ENCODE results near the gene DIAPH3. TPM values are rescaled to one million over a fixed set of nuclear protein-coding genes. Genes with fewer than 3 reads are reported as not detected.

DIAPH3 gene
- polyA plus RNA-seq, 1 donor from 2014 or later, result 0.37 TPM

DNA sequence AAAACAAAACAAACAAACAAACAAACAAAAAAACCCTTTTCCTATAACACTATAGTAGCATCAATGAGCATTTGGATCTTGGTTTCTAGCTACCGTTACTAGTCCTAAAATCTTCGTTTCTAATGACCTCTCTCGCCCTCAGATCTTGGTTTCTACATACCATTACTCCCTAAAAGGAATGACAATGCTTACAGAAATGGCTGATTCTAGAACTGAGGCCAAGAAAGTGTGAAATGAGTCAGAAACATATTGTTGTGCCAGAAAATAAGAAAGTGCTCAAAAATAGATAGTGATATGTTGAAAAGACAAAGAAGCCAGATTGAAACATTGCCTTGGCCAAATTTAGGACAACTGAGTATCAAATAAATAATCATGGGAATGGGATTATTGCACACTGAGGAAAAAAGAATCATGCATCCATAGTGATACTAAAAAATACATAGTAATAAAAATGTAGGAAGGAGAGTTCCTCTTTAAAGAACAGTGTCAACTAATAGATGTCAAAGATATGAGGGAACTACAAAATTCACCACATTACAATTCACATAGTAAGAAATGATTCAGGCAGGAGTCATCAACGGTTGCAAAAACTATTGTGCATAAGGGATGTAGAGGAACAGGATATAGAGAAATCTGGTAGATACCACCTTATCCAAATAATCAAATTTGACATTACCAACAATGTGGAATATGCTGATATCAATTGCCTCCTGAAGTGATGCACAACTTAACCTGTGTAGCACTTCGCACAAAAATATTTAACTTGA, 386.6 kb downstream of the DIAPH3 start:
- Histone ChIP-seq H3K27ac (ENCODE audit: low read length) (no peak overlapping the region), H3K4me3 (ENCODE audit: low read length) (no peak overlapping the region), H3K79me2 (replicated peaks; ENCODE audit: insufficient read depth, low read length) (no peaks in the 10 kb centered on the region), H3K9ac (ENCODE audit: low read length) (no peak overlapping the region), H2AFZ (ENCODE audit: low read depth, low read length) (no peak overlapping the region), H3F3A (ENCODE audit: insufficient read depth, low read length, poor library complexity, severe bottlenecking) (peaks cover 6% of the 10 kb centered on the region), H3K9me2 (ENCODE audit: insufficient read depth, low read length) (no peaks in the 10 kb centered on the region), H3K4me2 (ENCODE audit: low read length) (no peak overlapping the region), H3K9me3 (ENCODE audit: low read length) (no peaks in the 10 kb centered on the region), H3K27me3 (ENCODE audit: insufficient read depth, low read depth, low read length) (no peaks in the 10 kb centered on the region), H4K20me1 (ENCODE audit: insufficient read depth) (no peaks in the 10 kb centered on the region), H3K36me3 (ENCODE audit: insufficient read depth, low read length) (no peaks in the 10 kb centered on the region)
- TF ChIP-seq MXI1 (conservative IDR thresholded peaks at IDR 0.05; ENCODE audit: poor library complexity, severe bottlenecking), result no peak
- TF ChIP-seq EP300 (conservative IDR thresholded peaks at IDR 0.05; ENCODE audit: poor library complexity, severe bottlenecking), result no peak
- no peak for TF ChIP-seq RAD21 (conservative IDR thresholded peaks at IDR 0.05)

DNA sequence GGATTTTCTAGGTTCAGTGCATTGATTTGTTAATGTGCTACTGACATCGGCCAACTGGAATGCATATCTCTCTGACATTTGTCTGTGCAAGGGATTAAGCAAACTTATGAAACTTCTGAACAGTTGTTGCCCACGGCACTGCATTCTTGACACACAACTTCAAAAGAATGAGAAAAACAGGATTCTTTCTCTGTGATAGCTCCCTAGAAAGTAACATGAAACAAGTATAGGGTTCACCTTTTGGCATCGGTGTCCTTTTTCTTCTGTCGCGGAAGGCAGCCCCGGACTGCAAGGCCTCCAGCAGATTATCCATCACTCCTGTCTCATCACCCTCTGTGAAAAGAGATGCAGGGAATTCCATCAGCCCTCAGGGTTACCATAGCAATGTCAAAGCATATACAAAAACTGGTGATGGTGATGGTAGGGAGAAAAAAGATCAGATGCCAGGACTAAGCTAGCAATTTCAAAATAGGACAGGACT, 389.2 kb downstream of the DIAPH3 start:
- H3K4me2 ChIP-seq (ENCODE audit: low read length), result peak overlapping the region; percentile 26
- H3K79me2 ChIP-seq (replicated peaks; ENCODE audit: insufficient read depth, low read length), result no peaks in the 10 kb centered on the region
- H3K9ac ChIP-seq (ENCODE audit: low read length), result no peak overlapping the region
- no peak overlapping the region for H2AFZ ChIP-seq (ENCODE audit: low read depth, low read length)
- H4K20me1 ChIP-seq (ENCODE audit: insufficient read depth), result no peaks in the 10 kb centered on the region
- TF ChIP-seq, protein P1, sequence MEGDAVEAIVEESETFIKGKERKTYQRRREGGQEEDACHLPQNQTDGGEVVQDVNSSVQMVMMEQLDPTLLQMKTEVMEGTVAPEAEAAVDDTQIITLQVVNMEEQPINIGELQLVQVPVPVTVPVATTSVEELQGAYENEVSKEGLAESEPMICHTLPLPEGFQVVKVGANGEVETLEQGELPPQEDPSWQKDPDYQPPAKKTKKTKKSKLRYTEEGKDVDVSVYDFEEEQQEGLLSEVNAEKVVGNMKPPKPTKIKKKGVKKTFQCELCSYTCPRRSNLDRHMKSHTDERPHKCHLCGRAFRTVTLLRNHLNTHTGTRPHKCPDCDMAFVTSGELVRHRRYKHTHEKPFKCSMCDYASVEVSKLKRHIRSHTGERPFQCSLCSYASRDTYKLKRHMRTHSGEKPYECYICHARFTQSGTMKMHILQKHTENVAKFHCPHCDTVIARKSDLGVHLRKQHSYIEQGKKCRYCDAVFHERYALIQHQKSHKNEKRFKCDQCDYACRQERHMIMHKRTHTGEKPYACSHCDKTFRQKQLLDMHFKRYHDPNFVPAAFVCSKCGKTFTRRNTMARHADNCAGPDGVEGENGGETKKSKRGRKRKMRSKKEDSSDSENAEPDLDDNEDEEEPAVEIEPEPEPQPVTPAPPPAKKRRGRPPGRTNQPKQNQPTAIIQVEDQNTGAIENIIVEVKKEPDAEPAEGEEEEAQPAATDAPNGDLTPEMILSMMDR (IDR thresholded peaks at IDR 0.05; ENCODE audit: poor library complexity, severe bottlenecking), result no peak
- peak; percentile 42 for TF ChIP-seq POLR2AphosphoS5 (IDR thresholded peaks at IDR 0.05)
- peak; percentile 15 for TF ChIP-seq RAD21 (conservative IDR thresholded peaks at IDR 0.05)
- no peak for TF ChIP-seq SMC3 (conservative IDR thresholded peaks at IDR 0.05; ENCODE audit: poor library complexity)
- peak; percentile 71 for TF ChIP-seq EP300 (conservative IDR thresholded peaks at IDR 0.05; ENCODE audit: poor library complexity, severe bottlenecking)
- no peak for TF ChIP-seq MXI1 (conservative IDR thresholded peaks at IDR 0.05; ENCODE audit: poor library complexity, severe bottlenecking)
- TF ChIP-seq, protein P2, sequence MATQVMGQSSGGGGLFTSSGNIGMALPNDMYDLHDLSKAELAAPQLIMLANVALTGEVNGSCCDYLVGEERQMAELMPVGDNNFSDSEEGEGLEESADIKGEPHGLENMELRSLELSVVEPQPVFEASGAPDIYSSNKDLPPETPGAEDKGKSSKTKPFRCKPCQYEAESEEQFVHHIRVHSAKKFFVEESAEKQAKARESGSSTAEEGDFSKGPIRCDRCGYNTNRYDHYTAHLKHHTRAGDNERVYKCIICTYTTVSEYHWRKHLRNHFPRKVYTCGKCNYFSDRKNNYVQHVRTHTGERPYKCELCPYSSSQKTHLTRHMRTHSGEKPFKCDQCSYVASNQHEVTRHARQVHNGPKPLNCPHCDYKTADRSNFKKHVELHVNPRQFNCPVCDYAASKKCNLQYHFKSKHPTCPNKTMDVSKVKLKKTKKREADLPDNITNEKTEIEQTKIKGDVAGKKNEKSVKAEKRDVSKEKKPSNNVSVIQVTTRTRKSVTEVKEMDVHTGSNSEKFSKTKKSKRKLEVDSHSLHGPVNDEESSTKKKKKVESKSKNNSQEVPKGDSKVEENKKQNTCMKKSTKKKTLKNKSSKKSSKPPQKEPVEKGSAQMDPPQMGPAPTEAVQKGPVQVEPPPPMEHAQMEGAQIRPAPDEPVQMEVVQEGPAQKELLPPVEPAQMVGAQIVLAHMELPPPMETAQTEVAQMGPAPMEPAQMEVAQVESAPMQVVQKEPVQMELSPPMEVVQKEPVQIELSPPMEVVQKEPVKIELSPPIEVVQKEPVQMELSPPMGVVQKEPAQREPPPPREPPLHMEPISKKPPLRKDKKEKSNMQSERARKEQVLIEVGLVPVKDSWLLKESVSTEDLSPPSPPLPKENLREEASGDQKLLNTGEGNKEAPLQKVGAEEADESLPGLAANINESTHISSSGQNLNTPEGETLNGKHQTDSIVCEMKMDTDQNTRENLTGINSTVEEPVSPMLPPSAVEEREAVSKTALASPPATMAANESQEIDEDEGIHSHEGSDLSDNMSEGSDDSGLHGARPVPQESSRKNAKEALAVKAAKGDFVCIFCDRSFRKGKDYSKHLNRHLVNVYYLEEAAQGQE (IDR thresholded peaks at IDR 0.05; ENCODE audit: borderline replicate concordance), result peak; percentile 39
- no peak for TF ChIP-seq EZH2 (IDR thresholded peaks at IDR 0.05; ENCODE audit: borderline replicate concordance, insufficient read depth, low read length, poor library complexity, severe bottlenecking)
- no peak for TF ChIP-seq TAF1 (IDR thresholded peaks at IDR 0.05; ENCODE audit: low read depth)
- H3K27ac ChIP-seq (ENCODE audit: low read length), result peak overlapping the region; percentile 73
- peaks cover 6% of the 10 kb centered on the region for H3F3A ChIP-seq (ENCODE audit: insufficient read depth, low read length, poor library complexity, severe bottlenecking)
- H3K4me3 ChIP-seq (ENCODE audit: low read length), result peak overlapping the region; percentile 24
- no peaks in the 10 kb centered on the region for H3K9me3 ChIP-seq (ENCODE audit: low read length)
- no peaks in the 10 kb centered on the region for H3K27me3 ChIP-seq (ENCODE audit: insufficient read depth, low read depth, low read length)
- H3K36me3 ChIP-seq (ENCODE audit: insufficient read depth, low read length), result no peaks in the 10 kb centered on the region
- H3K9me2 ChIP-seq (ENCODE audit: insufficient read depth, low read length), result no peaks in the 10 kb centered on the region
